GM23338 (cell line): ENCODE results near the gene ZNF691. TPM values are rescaled to one million over a fixed set of nuclear protein-coding genes. Genes with fewer than 3 reads are reported as not detected.

Experiments
- ATAC-seq: fragments of 200-7000 bp; cut with Tn5 transposase; 3 replicates; pipeline ENCODE4 v1.9.1; 2020
- DNase-seq: peaks from one replicate; pipeline ENCODE4 v3.0.0-alpha.2; 2015; ENCODE audit warnings: low spot score
- H2AFZ ChIP-seq: fragments of 200-600 bp; sonication (generic); 2 replicates; pipeline ENCODE4 v1.8.0; 2016; ENCODE audit warnings: antibody characterized with exemption, mild to moderate bottlenecking, moderate library complexity
- H3F3A ChIP-seq: fragments of 200-600 bp; sonication (generic); replicated peaks from 2 replicates; pipeline ENCODE4 v1.8.0; 2017; ENCODE audit warnings: antibody characterized with exemption, mixed run types, low read depth
- H3K27ac ChIP-seq: fragments of 200-600 bp; sonication (generic); 2 replicates; pipeline ENCODE4 v1.6.1; 2016; ENCODE audit warnings: low read depth
- H3K27me3 ChIP-seq: fragments of 200-600 bp; sonication (generic); 2 replicates; pipeline ENCODE4 v1.8.0; 2016; ENCODE audit warnings: mild to moderate bottlenecking, mixed run types, moderate library complexity; ENCODE audit not compliant: insufficient read depth
- H3K36me3 ChIP-seq: fragments of 200-600 bp; sonication (generic); 2 replicates; pipeline ENCODE4 v1.8.0; 2016; ENCODE audit warnings: mild to moderate bottlenecking; ENCODE audit not compliant: insufficient read depth
- H3K4me1 ChIP-seq: fragments of 200-600 bp; sonication (generic); 2 replicates; pipeline ENCODE4 v1.8.0; 2016; ENCODE audit warnings: mild to moderate bottlenecking, moderate library complexity; ENCODE audit not compliant: insufficient read depth
- H3K4me2 ChIP-seq: fragments of 200-600 bp; sonication (generic); 2 replicates; pipeline ENCODE4 v1.7.1; 2017; ENCODE audit warnings: mixed run types
- H3K4me3 ChIP-seq: fragments of 200-600 bp; sonication (generic); 2 replicates; pipeline ENCODE4 v1.6.1; 2016; ENCODE audit warnings: mixed run types
- H3K79me2 ChIP-seq: fragments of 200-600 bp; sonication (generic); replicated peaks from 2 replicates; pipeline ENCODE4 v1.8.0; 2017; ENCODE audit warnings: mild to moderate bottlenecking; ENCODE audit not compliant: insufficient read depth
- H3K9me2 ChIP-seq: fragments of 200-600 bp; sonication (generic); 2 replicates; pipeline ENCODE4 v1.8.0; 2017; ENCODE audit not compliant: insufficient read depth
- H4K20me1 ChIP-seq: fragments of 200-600 bp; sonication (generic); replicated peaks from 2 replicates; pipeline ENCODE4 v1.8.0; 2017; ENCODE audit warnings: mild to moderate bottlenecking; ENCODE audit not compliant: insufficient read depth
- H3K27ac Mint-ChIP-seq: 2 replicates; pipeline ENCODE4 v1.8.0; 2020; ENCODE audit warnings: inconsistent platforms, mild to moderate bottlenecking, moderate library complexity, mixed read lengths
- H3K27me3 Mint-ChIP-seq: 3 replicates; pipeline ENCODE4 v1.8.0; 2022; ENCODE audit warnings: low read depth, mild to moderate bottlenecking, moderate library complexity, mixed read lengths, inconsistent platforms; ENCODE audit not compliant: insufficient read depth, poor library complexity
- H3K36me3 Mint-ChIP-seq: 3 replicates; pipeline ENCODE4 v1.8.0; 2021; ENCODE audit warnings: low read depth, mild to moderate bottlenecking, inconsistent platforms, moderate library complexity, mixed read lengths
- H3K4me1 Mint-ChIP-seq: 3 replicates; pipeline ENCODE4 v1.8.0; 2020; ENCODE audit warnings: mild to moderate bottlenecking, inconsistent platforms, mixed read lengths
- H3K4me3 Mint-ChIP-seq: 3 replicates; pipeline ENCODE4 v1.8.0; 2021; ENCODE audit warnings: moderate library complexity, mild to moderate bottlenecking, inconsistent platforms, mixed read lengths
- H3K9me3 Mint-ChIP-seq: 3 replicates; pipeline ENCODE4 v1.8.0; 2020; ENCODE audit warnings: moderate library complexity, mild to moderate bottlenecking, inconsistent platforms, mixed read lengths
- CREB1 ChIP-seq: fragments of 250-450 bp; sonication (Bioruptor Pico); IDR thresholded peaks from 2 replicates; pipeline ENCODE4 v1.5.0; 2020; ENCODE audit warnings: low read depth, mild to moderate bottlenecking, moderate library complexity
- CTCF ChIP-seq, 2 experiments: fragments of 200-600 bp in 1 of 2; sonication (generic) in 1 of 2; conservative IDR thresholded peaks; 2 replicates each; pipeline versions ENCODE4 v1.5.1 to v1.6.1; 2016 to 2017; ENCODE audit warnings: antibody characterized with exemption in 2 of 2, low read depth in 2 of 2, mild to moderate bottlenecking in 2 of 2, moderate library complexity in 1 of 2
- ETS1 ChIP-seq: IDR thresholded peaks from 2 replicates; pipeline ENCODE4 v1.6.1; 2016; ENCODE audit warnings: antibody characterized with exemption
- JUNB ChIP-seq: IDR thresholded peaks from one replicate; pipeline ENCODE4 v1.6.1; 2016; ENCODE audit warnings: antibody characterized with exemption; ENCODE audit not compliant: unreplicated experiment
- NANOG ChIP-seq: IDR thresholded peaks from 2 replicates; pipeline ENCODE4 v1.6.1; 2016; ENCODE audit warnings: antibody characterized with exemption, borderline replicate concordance
- POLR2AphosphoS5 ChIP-seq: IDR thresholded peaks from 2 replicates; pipeline ENCODE4 v1.6.1; 2016; ENCODE audit warnings: antibody characterized with exemption, low read depth
- REST ChIP-seq: IDR thresholded peaks from one replicate; pipeline ENCODE4 v1.6.1; 2018; ENCODE audit warnings: antibody characterized with exemption; ENCODE audit not compliant: unreplicated experiment
- STAT1 ChIP-seq: IDR thresholded peaks from one replicate; pipeline ENCODE4 v1.6.1; 2016; ENCODE audit warnings: antibody characterized with exemption; ENCODE audit not compliant: unreplicated experiment
- ZNF114 ChIP-seq: fragments of 250-450 bp; sonication (Bioruptor Pico); IDR thresholded peaks from 2 replicates; pipeline ENCODE4 v1.5.0; 2020; ENCODE audit warnings: mild to moderate bottlenecking, moderate library complexity
- ZNF331 ChIP-seq: fragments of 250-450 bp; sonication (Bioruptor Pico); IDR thresholded peaks from 2 replicates; pipeline ENCODE4 v1.5.0; 2020; ENCODE audit warnings: low read depth, mild to moderate bottlenecking, moderate library complexity
- ZNF462 ChIP-seq: fragments of 250-450 bp; sonication (Bioruptor Pico); IDR thresholded peaks from 2 replicates; pipeline ENCODE4 v1.5.0; 2020; ENCODE audit warnings: mild to moderate bottlenecking, moderate library complexity
- polyA plus RNA-seq: library from polyadenylated mRNA; unstranded; fragments of >200 nt; fragmentation: Nextera tagmentation; extraction: Ambion mirVana; gene quantifications from 2 replicates; pipeline ENCODE4 v1.2.1, GENCODE V29; 2016
- total RNA-seq: library from RNA; depleted of rRNA; stranded (reverse); fragments of >200 nt; shearing (Covaris generic); gene quantifications from 2 replicates; pipeline ENCODE4 v1.2.3, GENCODE V29; 2014

The ZNF691 gene
- total and polyA plus RNA-seq, 2 experiments from 2014 or later = 21.3 to 27.7 TPM

GRCh38 chr1:42886046-42886739 lies 39.8 kb downstream of the ZNF691 start (continued):
- TF ChIP-seq ZNF331 = no peak
- no peak for TF ChIP-seq CREB1 (CRISPR knock-in tag)
- no peak for TF ChIP-seq ZNF114 (CRISPR knock-in tag)
- no peak for TF ChIP-seq ETS1
- TF ChIP-seq POLR2AphosphoS5 = no peak
- TF ChIP-seq STAT1 = no peak

- no peaks in the 10 kb centered on the region for H3K9me2 ChIP-seq
- no peak overlapping the region for H3K27ac ChIP-seq
- no peaks in the 10 kb centered on the region for H3F3A ChIP-seq
- H3K4me2 ChIP-seq = no peak overlapping the region
- no peaks in the 10 kb centered on the region for H3K36me3 Mint-ChIP-seq
- H3K9me3 Mint-ChIP-seq = no peaks in the 10 kb centered on the region
- ATAC-seq = no peak
- H3K4me3 Mint-ChIP-seq = no peak overlapping the region
- H3K36me3 ChIP-seq = no peaks in the 10 kb centered on the region
- DNase-seq = no peak
- no peak overlapping the region for H3K27ac Mint-ChIP-seq
- no peak overlapping the region for H3K4me3 ChIP-seq
- no peaks in the 10 kb centered on the region for H3K27me3 ChIP-seq
- H3K4me1 Mint-ChIP-seq = no peaks in the 10 kb centered on the region
- no peak overlapping the region for H2AFZ ChIP-seq
- H3K79me2 ChIP-seq = no peaks in the 10 kb centered on the region
- no peaks in the 10 kb centered on the region for H3K27me3 Mint-ChIP-seq
- no peaks in the 10 kb centered on the region for H3K4me1 ChIP-seq
- no peaks in the 10 kb centered on the region for H4K20me1 ChIP-seq
- TF ChIP-seq NANOG = no peak
- TF ChIP-seq STAT1 = no peak
- no peak for TF ChIP-seq ETS1
- TF ChIP-seq CTCF (conservative IDR thresholded peaks at IDR 0.05; ENCODE audit: low read depth in 2 of 2) = no peak
- TF ChIP-seq ZNF462 (CRISPR knock-in tag) = no peak
- TF ChIP-seq REST = no peak
- TF ChIP-seq POLR2AphosphoS5 = no peak
- TF ChIP-seq JUNB = no peak
Measured at GRCh38 chr1:42886800-42887199, 40.4 kb downstream of the ZNF691 start.
